Measurements from ENCODE around the gene TMEM35B. TPM values are rescaled to one million over a fixed set of nuclear protein-coding genes. Genes with fewer than 3 reads are reported as not detected.

Gene TMEM35B
- total RNA-seq, result 7.8 TPM

GRCh38 chr1:34984793-34985608, at the start of gene TMEM35B:
Gene TMEM35B (minus strand): TSS chr1:34985347. CDS start chr1:34985305, 42 bp downstream.

Small RNAs within 50 kb of the gene (small RNA-seq; reads per million reads assigned to genes)
- not detected for gene TMEM35B

Other genes with a start within 250 kb of the TMEM35B start
- gene GJB5, start 230.3 kb downstream of the TMEM35B start, total RNA-seq, result not detected
- gene GJB4, start 225.6 kb downstream of the TMEM35B start, total RNA-seq, result not detected
- gene GJB3, start 204.1 kb downstream of the TMEM35B start, total RNA-seq, result not detected
- 3.9 TPM for gene GJA4, start 192.3 kb downstream of the TMEM35B start, total RNA-seq
- 14.3 TPM for gene SMIM12, start 125.6 kb downstream of the TMEM35B start, total RNA-seq
- 23.8 TPM for gene DLGAP3, start 55.7 kb downstream of the TMEM35B start, total RNA-seq
- gene ZMYM6, start 46.6 kb upstream of the TMEM35B start, total RNA-seq, result 39.9 TPM
- gene ZMYM1, start 94.0 kb upstream of the TMEM35B start, total RNA-seq, result 33.0 TPM
- 340 TPM for gene SFPQ, start 207.8 kb upstream of the TMEM35B start, total RNA-seq